Heart left ventricle (tissue), 16 donors: ENCODE measurements around the gene RAD51C. TPM values are rescaled to one million over a fixed set of nuclear protein-coding genes. Genes with fewer than 3 reads are reported as not detected.

Experiments used
- ATAC-seq, 4 donors: fragments of 200-7000 bp; cut with Tn5 transposase; one replicate each; pipeline ENCODE4 v1.9.1; 2020 to 2022; ENCODE audit warnings: moderate library complexity in 4 of 4, mild to moderate bottlenecking in 3 of 4, moderate number of reproducible peaks in 1 of 4
- DNase-seq, 5 donors: peaks; one replicate each; pipeline ENCODE4 v3.0.0-alpha.2; 2020
- H3K27ac ChIP-seq, 12 donors: fragments of 200-600 bp; sonication (generic) in 4 of 12; one replicate each; pipeline versions ENCODE4 v1.5.0 to v1.8.0; 2016 to 2022; ENCODE audit warnings: mild to moderate bottlenecking in 2 of 12
- H3K27me3 ChIP-seq, 9 donors: fragments of 200-600 bp; sonication (generic) in 2 of 9; one replicate each; pipeline versions ENCODE4 v1.5.1 to v1.8.0; 2016 to 2022; ENCODE audit warnings: mild to moderate bottlenecking in 3 of 9
- H3K36me3 ChIP-seq, 9 donors: fragments of 200-600 bp; sonication (generic) in 2 of 9; one replicate each; pipeline versions ENCODE4 v1.5.0 to v1.8.0; 2018 to 2022; ENCODE audit warnings: mild to moderate bottlenecking in 2 of 9
- H3K4me1 ChIP-seq, 12 donors: fragments of 200-600 bp; sonication (generic) in 4 of 12; one replicate each; pipeline versions ENCODE4 v1.5.0 to v1.8.0; 2016 to 2022; ENCODE audit warnings: mild to moderate bottlenecking in 3 of 12
- H3K4me3 ChIP-seq, 12 donors: fragments of 200-600 bp; sonication (generic) in 4 of 12; one replicate each; pipeline versions ENCODE4 v1.5.0 to v1.8.0; 2017 to 2022; ENCODE audit warnings: mild to moderate bottlenecking in 9 of 12, moderate library complexity in 4 of 12
- H3K9me3 ChIP-seq, 12 donors: fragments of 200-600 bp; sonication (generic) in 4 of 12; one replicate each; pipeline versions ENCODE4 v1.5.0 to v1.8.0; 2016 to 2022; ENCODE audit warnings: mild to moderate bottlenecking in 1 of 12
- POLR2A ChIP-seq, 2 donors: fragments of 450-650 bp; IDR thresholded peaks; one replicate each; pipeline ENCODE4 v1.6.1; 2017; ENCODE audit warnings: antibody characterized with exemption in 2 of 2, mild to moderate bottlenecking in 2 of 2, moderate library complexity in 2 of 2
- WGBS, 4 donors: extraction: QIAGEN DNeasy Blood & Tissue Kit in 2 of 4; methylation state at CpG; one replicate each; pipeline versions ENCODE4 v1.1.5 to v1.1.7; 2013 to 2018; 5-methylcytosine and 5-hydroxymethylcytosine counted together
- intact Hi-C, 10 donors: fragments of 100-400 bp; cut with DNase I; formaldehyde crosslinking; loops; one replicate each; pipeline versions ENCODE4 v1.11.1 to v1.14.2; 2022
- polyA plus RNA-seq, 2 donors: library from polyadenylated mRNA; stranded (reverse); fragments of 200-250 nt; gene quantifications; one replicate each; pipeline ENCODE4 v1.2.3, GENCODE V29; 2013
- total RNA-seq, 9 donors: library from RNA; depleted of rRNA in 2 of 9; stranded (reverse); fragments of >200 nt in 2 of 9; fragmentation: NEBNext Ultra II Directional in 3 of 9; extraction: Animal tissue kit (Norgen Biotek cat#: 25700) in 3 of 9; gene quantifications; one replicate each; pipeline versions ENCODE4 v1.1.0 to v1.2.4, GENCODE V29; 2016 to 2023
- TF ChIP-seq, protein P1 (sequence below), 12 donors: fragments of 200-600 bp; sonication (generic) in 4 of 12; IDR thresholded peaks; one replicate each; pipeline versions ENCODE4 v1.5.0 to v1.8.0; 2018 to 2022; ENCODE audit warnings: antibody characterized with exemption in 12 of 12, mild to moderate bottlenecking in 5 of 12
- donor health status: ischemic (EF 13 %, LVEDD 7.1; RV severe dilation, severe dysfunction).
- donor health status: healthy with polysubstance abuse.
- donor health status: DM: no; HTN: yes; CAD: no.
- donor health status: DM: no; HTN: no; CAD: no.
- donor health status: ischemic (EF 25% LVEDD 6.9; RV normal size, moderate dysfunction).
- donor health status: ischemic (EF 25% LVEDD 5.7; RV mildly dilated, moderate dysfunction).
- donor health status: healthy.
- donor health status: DM: yes; HTN: yes; CAD: no.
- donor health status: ischemic (EF 35%, LVEDD 5.7; RV mildly dilated, moderate dysfunction).
- donor health status: nonischemic (EF 11% LVEDD 7.7; RV severe dilation, severe dysfunction).
- donor health status: DM: yes; HTN: yes; CAD: no.
- donor health status: PGD.
- donor health status: ischemic (EF 29% LVEDD 5.4; RV normal size, mild dysfunction).
- donor health status: nonischemic (EF 23%, LVEDD 6.1; RV moderate dilation, normal function).

Gene RAD51C
- total and polyA plus RNA-seq, 11 donors, result 17.1 to 48.9 (median 39.6) TPM

GRCh38 chr17:58664302-58664701 is 28.1 kb upstream of the RAD51C start:
- ATAC-seq, result no peak
- peaks cover 0 to 11% (median 0%) of the 10 kb centered on the region in 12 donors for H3K4me1 ChIP-seq
- H3K27me3 ChIP-seq, result no peaks in the 10 kb centered on the region
- H3K9me3 ChIP-seq, result no peaks in the 10 kb centered on the region
- intact Hi-C loops, result no loop called here
- 84 to 90% (median 88%) methylated on average over 2 of the region's 2 CpGs for WGBS, 4 donors
- H3K4me3 ChIP-seq, result no peak overlapping the region
- TF ChIP-seq POLR2A (IDR thresholded peaks at IDR 0.05), result no peak
- TF ChIP-seq, protein P1, sequence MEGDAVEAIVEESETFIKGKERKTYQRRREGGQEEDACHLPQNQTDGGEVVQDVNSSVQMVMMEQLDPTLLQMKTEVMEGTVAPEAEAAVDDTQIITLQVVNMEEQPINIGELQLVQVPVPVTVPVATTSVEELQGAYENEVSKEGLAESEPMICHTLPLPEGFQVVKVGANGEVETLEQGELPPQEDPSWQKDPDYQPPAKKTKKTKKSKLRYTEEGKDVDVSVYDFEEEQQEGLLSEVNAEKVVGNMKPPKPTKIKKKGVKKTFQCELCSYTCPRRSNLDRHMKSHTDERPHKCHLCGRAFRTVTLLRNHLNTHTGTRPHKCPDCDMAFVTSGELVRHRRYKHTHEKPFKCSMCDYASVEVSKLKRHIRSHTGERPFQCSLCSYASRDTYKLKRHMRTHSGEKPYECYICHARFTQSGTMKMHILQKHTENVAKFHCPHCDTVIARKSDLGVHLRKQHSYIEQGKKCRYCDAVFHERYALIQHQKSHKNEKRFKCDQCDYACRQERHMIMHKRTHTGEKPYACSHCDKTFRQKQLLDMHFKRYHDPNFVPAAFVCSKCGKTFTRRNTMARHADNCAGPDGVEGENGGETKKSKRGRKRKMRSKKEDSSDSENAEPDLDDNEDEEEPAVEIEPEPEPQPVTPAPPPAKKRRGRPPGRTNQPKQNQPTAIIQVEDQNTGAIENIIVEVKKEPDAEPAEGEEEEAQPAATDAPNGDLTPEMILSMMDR (IDR thresholded peaks at IDR 0.05), result no peak
- DNase-seq, result no peak
- H3K27ac ChIP-seq, result no peak overlapping the region
- no peaks in the 10 kb centered on the region for H3K36me3 ChIP-seq

- intact Hi-C loops, result no loop called here
- ATAC-seq (no peak), DNase-seq (no peak)
- Histone ChIP-seq H3K27ac (peak overlapping the region in 5 of 12 donors; percentile 12 to 79 (median 56)), H3K4me1 (peaks cover 0 to 11% (median 0%) of the 10 kb centered on the region in 12 donors), H3K9me3 (no peaks in the 10 kb centered on the region), H3K4me3 (peak overlapping the region in 7 of 12 donors; percentile 4 to 45 (median 36)), H3K27me3 (no peaks in the 10 kb centered on the region), H3K36me3 (no peaks in the 10 kb centered on the region)
- TF ChIP-seq POLR2A (IDR thresholded peaks at IDR 0.05), result no peak
- TF ChIP-seq, protein P1 (IDR thresholded peaks at IDR 0.05), result no peak
- WGBS, 4 donors, result 88 to 94% (median 92%) methylated on average over 25 of the region's 25 CpGs
Measured at GRCh38 chr17:58665946-58666857, 26.2 kb upstream of the RAD51C start.

- H3K9me3 ChIP-seq, result no peaks in the 10 kb centered on the region
- ATAC-seq (peak; percentile 41 to 94 (median 71)), DNase-seq (peak; percentile 61 to 88 (median 82))
- no peaks in the 10 kb centered on the region for H3K27me3 ChIP-seq
- H3K4me1 ChIP-seq, result peaks cover 0 to 11% (median 0%) of the 10 kb centered on the region in 12 donors
- 41 to 52% (median 49%) methylated on average over 19 of the region's 19 CpGs for WGBS, 4 donors
- TF ChIP-seq, protein P1 (IDR thresholded peaks at IDR 0.05), result no peak
- no peak for TF ChIP-seq POLR2A (IDR thresholded peaks at IDR 0.05)
- peak overlapping the region in 6 of 12 donors; percentile 12 to 79 (median 49) for H3K27ac ChIP-seq
- H3K4me3 ChIP-seq, result peak overlapping the region in 8 of 12 donors; percentile 4 to 45 (median 28)
- intact Hi-C loops, result no loop called here
- H3K36me3 ChIP-seq, result no peaks in the 10 kb centered on the region
Measured at GRCh38 chr17:58666858-58667267, 25.5 kb upstream of the RAD51C start.

DNA sequence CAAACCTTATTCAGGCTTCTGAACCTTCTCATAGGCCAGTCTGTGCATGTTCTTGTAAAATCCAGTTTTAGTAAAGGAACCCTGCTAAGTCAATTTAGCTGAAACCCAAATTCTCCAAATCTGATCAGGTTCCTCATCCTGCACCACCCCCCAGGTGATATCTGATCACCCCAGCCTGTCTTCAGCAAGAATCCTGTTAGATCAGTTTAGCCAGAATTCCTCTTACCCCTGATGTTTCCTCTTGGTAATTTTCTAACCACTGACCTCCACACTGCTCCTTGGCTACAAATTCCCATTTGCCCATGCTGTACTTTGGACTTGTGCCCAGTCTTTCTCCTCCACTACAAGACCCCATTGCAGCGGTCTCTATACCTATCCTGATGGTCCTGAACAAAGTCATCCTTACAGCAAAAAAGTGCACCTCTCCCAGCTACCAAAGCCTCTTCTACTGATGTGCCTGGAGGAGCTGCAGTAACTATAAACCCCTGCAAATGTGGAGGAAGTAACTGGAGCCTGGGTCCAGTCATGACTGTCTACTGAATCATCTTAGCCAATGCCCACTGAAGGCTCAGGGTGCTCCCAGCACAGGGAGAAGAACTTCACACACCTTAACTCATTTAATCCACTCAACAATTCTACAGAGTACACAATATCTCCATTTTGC is 24.3 kb upstream of the RAD51C start:
- Histone ChIP-seq H3K27me3 (no peaks in the 10 kb centered on the region), H3K4me1 (peaks cover 0 to 11% (median 0%) of the 10 kb centered on the region in 12 donors), H3K27ac (no peak overlapping the region), H3K9me3 (no peaks in the 10 kb centered on the region), H3K4me3 (no peak overlapping the region), H3K36me3 (no peaks in the 10 kb centered on the region)
- WGBS, 4 donors, result 80 to 93% (median 89%) methylated on average over 1 of the region's 1 CpG
- DNase-seq (no peak), ATAC-seq (no peak)
- intact Hi-C loops, result no loop called here
- TF ChIP-seq POLR2A (IDR thresholded peaks at IDR 0.05), result no peak
- TF ChIP-seq, protein P1 (IDR thresholded peaks at IDR 0.05), result no peak
